Measurements from ENCODE around the gene PLEKHJ1. TPM values are rescaled to one million over a fixed set of nuclear protein-coding genes. Genes with fewer than 3 reads are reported as not detected.

The PLEKHJ1 gene
- total RNA-seq, 4 donors from 2014 or later, result 41.9 to 69.8 (median 55.3) TPM

DNA sequence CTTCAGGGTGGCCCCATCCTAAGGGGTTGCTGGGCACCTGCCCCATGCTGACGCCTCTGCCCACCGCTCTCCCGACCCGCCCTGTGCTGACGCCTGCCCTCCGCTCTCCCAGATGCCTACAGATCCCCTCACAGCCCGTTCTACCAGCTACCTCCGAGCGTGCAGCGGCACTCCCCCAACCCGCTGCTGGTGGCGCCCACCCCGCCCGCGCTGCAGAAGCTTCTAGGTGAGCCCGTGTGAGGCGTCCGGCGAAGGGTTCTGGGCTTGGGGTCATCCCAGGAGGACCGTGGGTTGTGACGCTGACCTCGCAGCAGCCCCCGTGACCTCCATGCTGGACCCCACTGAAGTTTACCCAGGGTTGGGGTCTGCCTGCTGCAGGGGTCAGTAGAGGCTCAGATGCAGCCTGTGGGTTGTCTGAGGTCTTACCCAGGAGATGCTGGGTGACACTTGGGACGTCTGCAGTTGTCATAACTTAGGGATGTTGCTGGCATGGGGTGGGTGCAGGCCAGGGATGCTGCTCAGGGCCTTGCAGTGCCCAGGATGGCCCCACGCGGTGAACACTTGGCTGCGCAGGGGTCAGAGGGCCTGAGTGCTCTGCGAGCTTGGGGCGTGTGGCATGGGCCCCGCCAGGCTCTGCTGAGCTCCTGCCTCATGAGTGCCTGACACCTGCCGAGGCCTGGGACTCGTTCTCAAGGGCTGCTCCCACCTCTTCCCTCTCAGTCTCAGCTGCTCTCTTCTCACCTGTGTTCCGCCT, 25.0 kb downstream of the PLEKHJ1 start:
- 91% methylated on average over 31 of the region's 33 CpGs for WGBS
- TF ChIP-seq, protein P1, sequence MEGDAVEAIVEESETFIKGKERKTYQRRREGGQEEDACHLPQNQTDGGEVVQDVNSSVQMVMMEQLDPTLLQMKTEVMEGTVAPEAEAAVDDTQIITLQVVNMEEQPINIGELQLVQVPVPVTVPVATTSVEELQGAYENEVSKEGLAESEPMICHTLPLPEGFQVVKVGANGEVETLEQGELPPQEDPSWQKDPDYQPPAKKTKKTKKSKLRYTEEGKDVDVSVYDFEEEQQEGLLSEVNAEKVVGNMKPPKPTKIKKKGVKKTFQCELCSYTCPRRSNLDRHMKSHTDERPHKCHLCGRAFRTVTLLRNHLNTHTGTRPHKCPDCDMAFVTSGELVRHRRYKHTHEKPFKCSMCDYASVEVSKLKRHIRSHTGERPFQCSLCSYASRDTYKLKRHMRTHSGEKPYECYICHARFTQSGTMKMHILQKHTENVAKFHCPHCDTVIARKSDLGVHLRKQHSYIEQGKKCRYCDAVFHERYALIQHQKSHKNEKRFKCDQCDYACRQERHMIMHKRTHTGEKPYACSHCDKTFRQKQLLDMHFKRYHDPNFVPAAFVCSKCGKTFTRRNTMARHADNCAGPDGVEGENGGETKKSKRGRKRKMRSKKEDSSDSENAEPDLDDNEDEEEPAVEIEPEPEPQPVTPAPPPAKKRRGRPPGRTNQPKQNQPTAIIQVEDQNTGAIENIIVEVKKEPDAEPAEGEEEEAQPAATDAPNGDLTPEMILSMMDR (IDR thresholded peaks at IDR 0.05), result no peak
- TF ChIP-seq POLR2A (IDR thresholded peaks at IDR 0.05; ENCODE audit: low read depth) (no peak), EP300 (IDR thresholded peaks at IDR 0.05) (no peak), POLR2AphosphoS5 (IDR thresholded peaks at IDR 0.05) (no peak)
- Histone ChIP-seq H3K27ac (replicated peaks in 1 of 4) (no peak overlapping the region), H3K4me1 (peaks cover 10 to 20% (median 15%) of the 10 kb centered on the region in 4 donors), H3K4me3 (no peak overlapping the region), H3K9me3 (no peaks in the 10 kb centered on the region), H3K27me3 (no peaks in the 10 kb centered on the region), H3K36me3 (peaks cover 54 to 95% (median 91%) of the 10 kb centered on the region in 4 donors)
- intact Hi-C loops (cut with DNase I), result no loop called here
- no peak for DNase-seq (ENCODE audit: extremely low spot score)

DNA sequence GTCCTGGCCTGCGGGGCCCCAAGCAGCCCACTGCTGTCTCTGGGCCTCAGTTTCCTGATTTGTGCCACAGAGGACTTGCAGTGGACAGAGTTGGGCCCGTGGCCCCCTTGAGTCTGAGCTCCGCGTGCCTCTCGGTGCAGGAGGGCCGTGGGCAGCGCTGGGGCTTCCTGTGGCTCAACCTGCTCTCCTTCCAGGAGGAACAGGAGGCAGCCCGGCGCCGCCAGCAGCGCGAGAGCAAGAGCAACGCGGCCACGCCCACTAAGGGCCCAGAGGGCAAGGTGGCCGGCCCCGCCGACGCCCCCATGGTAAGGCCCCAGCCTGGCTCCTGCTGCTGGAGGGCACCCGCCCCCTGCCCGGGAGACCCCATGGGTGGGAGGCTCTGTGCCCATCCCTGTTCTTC, 25.9 kb downstream of the PLEKHJ1 start:
- no peaks in the 10 kb centered on the region for H3K9me3 ChIP-seq
- peaks cover 55 to 95% (median 85%) of the 10 kb centered on the region in 4 donors for H3K36me3 ChIP-seq
- no peak for TF ChIP-seq POLR2AphosphoS5 (IDR thresholded peaks at IDR 0.05)
- TF ChIP-seq EP300 (IDR thresholded peaks at IDR 0.05), result no peak
- TF ChIP-seq, protein P1 (IDR thresholded peaks at IDR 0.05), result no peak
- no peak for TF ChIP-seq POLR2A (IDR thresholded peaks at IDR 0.05; ENCODE audit: low read depth)
- H3K27ac ChIP-seq (replicated peaks in 1 of 4), result no peak overlapping the region
- no peak for DNase-seq (ENCODE audit: extremely low spot score)
- intact Hi-C loops (cut with DNase I), result no loop called here
- H3K4me3 ChIP-seq, result no peak overlapping the region
- peaks cover 10 to 20% (median 15%) of the 10 kb centered on the region in 4 donors for H3K4me1 ChIP-seq
- no peaks in the 10 kb centered on the region for H3K27me3 ChIP-seq
- 100% methylated on average over 1 of the region's 21 CpGs for WGBS

DNA sequence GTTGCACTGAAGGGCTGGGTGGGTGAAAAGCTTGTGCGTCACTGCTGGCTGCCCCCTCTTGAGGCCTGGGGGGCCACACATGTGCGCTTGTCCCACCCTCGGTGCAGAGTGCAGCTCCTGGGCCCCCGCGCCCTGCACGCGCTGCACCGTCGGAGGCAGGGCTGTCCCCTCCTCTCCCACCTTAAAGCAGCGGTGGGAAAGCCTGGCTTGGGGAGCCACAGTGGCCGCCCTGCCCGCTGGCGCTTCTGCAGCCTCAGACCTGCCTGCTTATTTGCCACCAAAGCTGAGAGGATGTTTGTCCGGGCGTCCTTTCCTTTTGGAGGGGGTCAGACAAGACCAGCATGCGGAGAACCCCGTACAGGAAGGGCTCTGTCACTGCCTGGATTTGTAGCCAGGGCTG, 26.7 kb downstream of the PLEKHJ1 start:
- TF ChIP-seq EP300 (IDR thresholded peaks at IDR 0.05), result no peak
- TF ChIP-seq, protein P1 (IDR thresholded peaks at IDR 0.05), result no peak
- no peak for TF ChIP-seq POLR2A (IDR thresholded peaks at IDR 0.05; ENCODE audit: low read depth)
- TF ChIP-seq POLR2AphosphoS5 (IDR thresholded peaks at IDR 0.05), result no peak
- no peaks in the 10 kb centered on the region for H3K9me3 ChIP-seq
- no peak overlapping the region for H3K4me3 ChIP-seq
- 95% methylated on average over 5 of the region's 17 CpGs for WGBS
- H3K27me3 ChIP-seq, result no peaks in the 10 kb centered on the region
- H3K36me3 ChIP-seq, result peaks cover 51 to 94% (median 79%) of the 10 kb centered on the region in 4 donors
- no peak for DNase-seq (ENCODE audit: extremely low spot score)
- H3K4me1 ChIP-seq, result peaks cover 10 to 20% (median 15%) of the 10 kb centered on the region in 4 donors
- intact Hi-C loops (cut with DNase I), result no loop called here
- H3K27ac ChIP-seq (replicated peaks in 1 of 4), result no peak overlapping the region

DNA sequence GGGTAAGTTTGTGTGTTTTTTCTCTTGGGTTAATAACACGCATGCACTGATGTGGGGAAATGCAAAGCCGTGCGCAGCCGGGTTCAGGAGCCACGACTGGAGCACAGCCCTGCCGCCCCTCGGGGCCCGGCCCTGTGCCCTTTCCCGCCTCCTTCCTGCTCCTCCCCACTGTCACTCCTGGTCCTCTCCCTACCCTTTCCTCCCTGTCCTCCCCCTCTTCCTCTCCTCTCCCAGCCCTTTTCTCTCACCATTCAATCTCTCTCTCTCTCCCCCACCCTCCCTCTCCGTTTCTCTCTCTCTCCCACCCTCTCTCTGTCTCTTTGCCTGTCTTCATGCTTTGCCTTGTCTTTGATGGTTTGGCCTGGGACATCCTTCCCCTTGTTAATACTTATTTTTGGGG, 27.2 kb downstream of the PLEKHJ1 start:
- peaks cover 10 to 20% (median 15%) of the 10 kb centered on the region in 4 donors for H3K4me1 ChIP-seq
- 66% methylated on average over 10 of the region's 10 CpGs for WGBS
- TF ChIP-seq POLR2AphosphoS5 (IDR thresholded peaks at IDR 0.05) (no peak), EP300 (IDR thresholded peaks at IDR 0.05) (no peak), POLR2A (IDR thresholded peaks at IDR 0.05; ENCODE audit: low read depth) (no peak)
- TF ChIP-seq, protein P1 (IDR thresholded peaks at IDR 0.05), result no peak
- DNase-seq (ENCODE audit: extremely low spot score), result no peak
- H3K9me3 ChIP-seq, result no peaks in the 10 kb centered on the region
- no peaks in the 10 kb centered on the region for H3K27me3 ChIP-seq
- no peak overlapping the region for H3K27ac ChIP-seq (replicated peaks in 1 of 4)
- peaks cover 48 to 94% (median 77%) of the 10 kb centered on the region in 4 donors for H3K36me3 ChIP-seq
- intact Hi-C loops (cut with DNase I), result no loop called here
- no peak overlapping the region for H3K4me3 ChIP-seq
